Ecto neural progenitor cell (in vitro differentiated cells): ENCODE measurements around the gene ZP3.
"Not testable (repeated sequence)": the region's sequence is repeated elsewhere in the genome, so short reads cannot be mapped to it uniquely, and the experiment has no call there.

Experiments used
- DNase-seq: peaks from one replicate; pipeline ENCODE4 v3.0.0-alpha.2; 2018; ENCODE audit warnings: low spot score

The ZP3 gene

GRCh38 chr7:76405738-76406137, 19.0 kb upstream of the ZP3 start:
- DNase-seq: no peak

- no peak for DNase-seq
Measured at GRCh38 chr7:76407718-76408117, 17.0 kb upstream of the ZP3 start.

- no peak for DNase-seq
Measured at GRCh38 chr7:76408121-76408560, 16.6 kb upstream of the ZP3 start.

GRCh38 chr7:76409537-76409936, 15.2 kb upstream of the ZP3 start, which contains the start of gene SSC4D:
TSS of gene SSC4D (minus strand) at chr7:76409697. CDS start at chr7:76404439, 5,258 bp downstream.
- DNase-seq: peak; percentile 75

GRCh38 chr7:76411626-76412025, 13.1 kb upstream of the ZP3 start:
- DNase-seq: no peak

- DNase-seq: no peak
Measured at GRCh38 chr7:76412249-76412648, 12.5 kb upstream of the ZP3 start.

- DNase-seq: not testable (repeated sequence)
Measured at GRCh38 chr7:76417654-76418310, 7.0 kb upstream of the ZP3 start.

- not testable (repeated sequence) for DNase-seq
Measured at GRCh38 chr7:76421097-76421496, 3.7 kb upstream of the ZP3 start.

- DNase-seq: no peak
Measured at GRCh38 chr7:76423666-76424412, 911 bp upstream of the ZP3 start.

- DNase-seq: no peak
Measured at GRCh38 chr7:76425156-76425555, 406 bp downstream of the ZP3 start.

- not testable (repeated sequence) for DNase-seq
Measured at GRCh38 chr7:76425558-76425957, 808 bp downstream of the ZP3 start.

GRCh38 chr7:76426246-76426645, 1.5 kb downstream of the ZP3 start:
- DNase-seq: no peak

- no peak for DNase-seq
Measured at GRCh38 chr7:76427635-76428034, 2.9 kb downstream of the ZP3 start.

GRCh38 chr7:76428149-76428823, 3.5 kb downstream of the ZP3 start:
- DNase-seq: no peak

GRCh38 chr7:76428868-76429805, 4.4 kb downstream of the ZP3 start:
- DNase-seq: no peak

GRCh38 chr7:76430211-76430610, 5.5 kb downstream of the ZP3 start:
- no peak for DNase-seq

- DNase-seq: no peak
Measured at GRCh38 chr7:76430836-76431235, 6.1 kb downstream of the ZP3 start.

- peak; percentile 71 for DNase-seq
Measured at GRCh38 chr7:76437873-76438272, 13.1 kb downstream of the ZP3 start.

- not testable (repeated sequence) for DNase-seq
Measured at GRCh38 chr7:76439120-76439888, 14.6 kb downstream of the ZP3 start.

GRCh38 chr7:76440404-76440803, 15.7 kb downstream of the ZP3 start:
- not testable (repeated sequence) for DNase-seq

- not testable (repeated sequence) for DNase-seq
Measured at GRCh38 chr7:76441792-76442191, 17.0 kb downstream of the ZP3 start.
